Gastroesophageal sphincter (tissue), 3 donors: ENCODE data around the gene PCGF3.

Experiments used
- EP300 ChIP-seq: sonication (generic); formaldehyde crosslinking; IDR thresholded peaks from one replicate; pipeline ENCODE4 v1.6.1; 2017; ENCODE audit warnings: antibody characterized with exemption, mild to moderate bottlenecking
- POLR2A ChIP-seq, 2 donors: fragments of 450-650 bp; IDR thresholded peaks; one replicate each; pipeline ENCODE4 v1.6.1; 2017; ENCODE audit warnings: antibody characterized with exemption in 2 of 2, mild to moderate bottlenecking in 2 of 2, moderate library complexity in 1 of 2
- TF ChIP-seq, protein P1 (sequence below), 4 experiments: fragments of 200-600 bp in 2 of 4; fragments of 450-650 bp in 2 of 4; sonication (generic) in 1 of 4; IDR thresholded peaks; one replicate each; pipeline ENCODE4 v1.5.1; 2017 to 2019; ENCODE audit warnings: antibody characterized with exemption in 4 of 4, mild to moderate bottlenecking in 2 of 4, moderate library complexity in 2 of 4

GRCh38 chr4:709348-709747, 3.7 kb downstream of the PCGF3 start:
- TF ChIP-seq POLR2A (IDR thresholded peaks at IDR 0.05) (no peak), EP300 (no peak)
- TF ChIP-seq, protein P1, sequence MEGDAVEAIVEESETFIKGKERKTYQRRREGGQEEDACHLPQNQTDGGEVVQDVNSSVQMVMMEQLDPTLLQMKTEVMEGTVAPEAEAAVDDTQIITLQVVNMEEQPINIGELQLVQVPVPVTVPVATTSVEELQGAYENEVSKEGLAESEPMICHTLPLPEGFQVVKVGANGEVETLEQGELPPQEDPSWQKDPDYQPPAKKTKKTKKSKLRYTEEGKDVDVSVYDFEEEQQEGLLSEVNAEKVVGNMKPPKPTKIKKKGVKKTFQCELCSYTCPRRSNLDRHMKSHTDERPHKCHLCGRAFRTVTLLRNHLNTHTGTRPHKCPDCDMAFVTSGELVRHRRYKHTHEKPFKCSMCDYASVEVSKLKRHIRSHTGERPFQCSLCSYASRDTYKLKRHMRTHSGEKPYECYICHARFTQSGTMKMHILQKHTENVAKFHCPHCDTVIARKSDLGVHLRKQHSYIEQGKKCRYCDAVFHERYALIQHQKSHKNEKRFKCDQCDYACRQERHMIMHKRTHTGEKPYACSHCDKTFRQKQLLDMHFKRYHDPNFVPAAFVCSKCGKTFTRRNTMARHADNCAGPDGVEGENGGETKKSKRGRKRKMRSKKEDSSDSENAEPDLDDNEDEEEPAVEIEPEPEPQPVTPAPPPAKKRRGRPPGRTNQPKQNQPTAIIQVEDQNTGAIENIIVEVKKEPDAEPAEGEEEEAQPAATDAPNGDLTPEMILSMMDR (IDR thresholded peaks at IDR 0.05), result no peak
